GM21786 (cell line): ENCODE data around the gene RBMS2.
A peak's percentile ranks its signal among the peaks of the same experiment; 100 is the strongest.
"Not testable (repeated sequence)": the region's sequence is repeated elsewhere in the genome, so short reads cannot be mapped to it uniquely, and the experiment has no call there.

Experiments
- ATAC-seq: cut with Tn5 transposase; IDR thresholded peaks from one replicate; pipeline ENCODE4 v1.9.1; 2021; ENCODE audit not compliant: unreplicated experiment

Gene RBMS2

GRCh38 chr12:56521590-56522371 lies at the start of gene RBMS2:
Gene RBMS2, plus strand, starts transcription at chr12:56521820. Its CDS starts 204 bp downstream, at chr12:56522024.
- ATAC-seq = peak; percentile 91

GRCh38 chr12:56474389-56474788 lies 47.2 kb upstream of the RBMS2 start:
- ATAC-seq = no peak

- no peak for ATAC-seq
Measured at GRCh38 chr12:56476143-56476542, 45.5 kb upstream of the RBMS2 start.

GRCh38 chr12:56476972-56477432 lies 44.6 kb upstream of the RBMS2 start:
- no peak for ATAC-seq

- ATAC-seq = no peak
Measured at GRCh38 chr12:56477521-56478225, 43.9 kb upstream of the RBMS2 start.

GRCh38 chr12:56479625-56480024 lies 42.0 kb upstream of the RBMS2 start:
- no peak for ATAC-seq

GRCh38 chr12:56484566-56484965 lies 37.1 kb upstream of the RBMS2 start:
- no peak for ATAC-seq

- ATAC-seq = no peak
Measured at GRCh38 chr12:56486694-56487093, 34.9 kb upstream of the RBMS2 start.

GRCh38 chr12:56487448-56488040 lies 34.1 kb upstream of the RBMS2 start:
- no peak for ATAC-seq

- peak; percentile 91 for ATAC-seq
Measured at GRCh38 chr12:56488041-56488955, 33.3 kb upstream of the RBMS2 start, which contains the start of gene GLS2. Gene GLS2, minus strand, starts transcription at chr12:56488161. Its CDS starts 43 bp downstream, at chr12:56488118.

GRCh38 chr12:56490360-56490759 lies 31.3 kb upstream of the RBMS2 start:
- no peak for ATAC-seq

- ATAC-seq = not testable (repeated sequence)
Measured at GRCh38 chr12:56493409-56494105, 28.1 kb upstream of the RBMS2 start.

- ATAC-seq = not testable (repeated sequence)
Measured at GRCh38 chr12:56494106-56494415, 27.6 kb upstream of the RBMS2 start.

GRCh38 chr12:56494481-56494880 lies 27.1 kb upstream of the RBMS2 start:
- not testable (repeated sequence) for ATAC-seq

GRCh38 chr12:56496704-56497103 lies 24.9 kb upstream of the RBMS2 start:
- not testable (repeated sequence) for ATAC-seq

- not testable (repeated sequence) for ATAC-seq
Measured at GRCh38 chr12:56498126-56498902, 23.3 kb upstream of the RBMS2 start.

GRCh38 chr12:56499452-56499851 lies 22.2 kb upstream of the RBMS2 start:
- not testable (repeated sequence) for ATAC-seq

GRCh38 chr12:56499879-56500278 lies 21.7 kb upstream of the RBMS2 start:
- ATAC-seq = not testable (repeated sequence)

GRCh38 chr12:56510786-56511185 lies 10.8 kb upstream of the RBMS2 start:
- ATAC-seq = no peak

- ATAC-seq = not testable (repeated sequence)
Measured at GRCh38 chr12:56514014-56514318, 7.7 kb upstream of the RBMS2 start.
